HG02678 (cell line): ENCODE results near the gene FAM171A1.

ENCODE experiments used
- ATAC-seq: cut with Tn5 transposase; IDR thresholded peaks from one replicate; pipeline ENCODE4 v1.9.1; 2021; ENCODE audit warnings: mild to moderate bottlenecking, moderate library complexity; ENCODE audit not compliant: unreplicated experiment

FAM171A1 gene

GRCh38 chr10:15374566-15374965 lies 3.5 kb upstream of the FAM171A1 start:
- no peak for ATAC-seq

DNA sequence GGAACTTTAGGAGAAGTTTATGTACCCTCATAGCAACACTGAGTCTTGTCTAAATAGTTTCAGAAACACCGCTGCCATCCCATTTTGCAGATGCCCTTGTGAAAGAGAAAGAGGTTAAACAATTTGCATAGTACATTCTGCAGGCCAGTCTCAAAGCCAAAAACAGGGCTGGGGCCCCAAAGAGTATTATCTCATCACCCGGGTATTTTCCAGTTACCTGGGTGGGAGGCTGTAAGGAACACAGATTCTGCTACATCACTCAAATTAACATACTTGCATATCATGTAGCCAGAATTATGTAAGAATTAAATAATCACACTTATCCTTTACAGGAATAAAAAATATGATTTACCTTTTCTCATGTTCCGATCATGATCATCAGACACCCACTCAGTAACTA lies 3.1 kb upstream of the FAM171A1 start:
- ATAC-seq: no peak

DNA sequence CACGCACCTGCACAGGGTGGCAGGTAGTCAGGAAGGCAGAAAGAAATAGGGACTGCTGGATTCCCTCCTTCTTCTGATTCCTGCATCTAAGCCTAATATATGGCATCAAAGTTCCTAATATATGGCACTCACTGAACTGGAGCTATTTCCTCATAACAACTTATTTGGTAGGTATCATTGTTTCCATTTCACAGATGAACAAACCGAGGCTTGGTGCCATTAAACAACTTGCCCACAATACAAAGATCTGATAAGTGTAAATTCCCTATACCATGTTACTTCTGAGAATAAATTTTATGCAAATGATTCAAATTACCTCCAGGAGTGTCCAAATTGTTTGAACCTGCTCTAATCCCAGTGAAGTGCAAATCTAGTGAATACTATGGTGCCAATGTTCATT lies 2.1 kb upstream of the FAM171A1 start:
- no peak for ATAC-seq

- ATAC-seq: peak; percentile 25
These were observed 755 bp downstream of the FAM171A1 start for GRCh38 chr10:15370212-15370855.

- no peak for ATAC-seq
These were observed 1.6 kb downstream of the FAM171A1 start for GRCh38 chr10:15369256-15370211.

GRCh38 chr10:15368101-15368855 lies 2.8 kb downstream of the FAM171A1 start:
- no peak for ATAC-seq

DNA sequence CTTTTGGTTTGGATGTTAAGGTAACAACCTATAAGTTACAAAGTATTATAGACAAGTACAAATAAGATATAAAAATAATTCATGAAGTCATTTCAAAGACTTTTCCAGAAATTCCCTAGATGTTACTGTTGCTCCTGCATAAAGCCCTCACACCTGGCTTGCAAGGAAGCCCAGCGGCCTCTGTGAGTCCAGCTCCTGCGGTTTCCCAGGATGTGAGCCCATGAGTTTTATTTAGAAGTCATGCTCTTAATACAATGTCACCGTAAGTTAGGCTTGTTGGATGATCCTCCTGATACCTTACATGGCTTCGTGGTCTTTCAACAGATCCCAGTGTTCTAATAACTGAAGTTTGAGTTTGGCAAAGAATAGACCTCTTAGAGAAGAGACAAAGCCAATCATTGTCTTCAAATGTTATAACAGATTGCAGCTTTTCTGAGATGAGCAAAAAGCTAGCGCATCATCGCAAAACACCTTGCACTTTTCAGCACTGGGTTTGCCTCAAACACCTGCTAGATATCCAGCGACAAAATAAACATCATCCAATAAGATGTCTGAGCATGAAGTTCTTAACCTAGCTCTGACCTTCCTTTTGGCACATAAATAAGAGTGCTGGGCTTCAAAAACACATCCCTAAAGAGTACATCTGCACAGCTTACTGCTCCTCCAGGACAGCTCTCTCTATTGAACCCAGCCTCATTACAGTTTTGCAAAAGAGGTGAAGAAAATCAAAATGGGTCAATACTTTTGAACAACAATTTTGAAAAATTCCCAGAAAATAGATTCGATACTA lies 3.6 kb downstream of the FAM171A1 start:
- ATAC-seq: no peak

GRCh38 chr10:15365692-15366091 lies 5.4 kb downstream of the FAM171A1 start:
- no peak for ATAC-seq

- ATAC-seq: no peak
These were observed 7.1 kb downstream of the FAM171A1 start for GRCh38 chr10:15364001-15364400.

DNA sequence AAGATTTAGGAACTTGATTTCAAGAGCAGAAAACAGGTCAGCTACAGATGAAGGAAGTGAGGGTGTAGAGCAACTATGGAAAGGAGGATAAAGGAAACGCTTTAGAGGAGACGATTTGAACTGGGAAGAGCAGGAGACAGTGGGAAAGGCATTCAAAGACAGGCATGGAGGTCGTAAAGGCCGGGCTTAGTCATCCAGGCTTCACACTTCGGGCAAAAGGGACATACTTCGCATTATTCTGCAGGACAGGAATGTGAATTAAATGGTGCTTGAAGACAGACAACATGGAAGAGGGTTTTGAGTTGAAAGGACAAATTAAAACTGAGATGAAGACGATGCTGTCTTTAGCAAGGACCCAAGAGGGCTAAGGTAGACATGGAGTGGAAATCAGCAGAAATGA lies 8.1 kb downstream of the FAM171A1 start:
- no peak for ATAC-seq

DNA sequence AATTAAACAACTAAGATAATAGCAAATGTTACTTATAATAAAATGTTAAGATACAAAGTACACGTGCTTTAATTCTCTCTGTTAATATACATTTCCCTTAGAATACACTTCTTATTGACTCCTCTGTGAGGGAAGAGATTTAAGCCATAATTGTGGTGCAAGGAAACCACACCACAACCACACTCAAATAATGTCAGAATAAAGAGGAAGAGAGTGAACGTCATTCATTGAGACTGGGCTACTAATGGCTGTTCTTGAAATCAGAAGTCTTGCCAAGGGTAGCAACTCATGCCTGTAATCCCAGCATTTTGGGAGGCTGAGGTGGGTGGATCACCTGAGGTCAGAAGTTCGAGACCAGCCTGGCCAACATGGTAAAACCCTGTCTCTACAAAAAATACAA lies 10.0 kb downstream of the FAM171A1 start:
- ATAC-seq: no peak

- no peak for ATAC-seq
These were observed 10.5 kb downstream of the FAM171A1 start for GRCh38 chr10:15360566-15360965.

DNA sequence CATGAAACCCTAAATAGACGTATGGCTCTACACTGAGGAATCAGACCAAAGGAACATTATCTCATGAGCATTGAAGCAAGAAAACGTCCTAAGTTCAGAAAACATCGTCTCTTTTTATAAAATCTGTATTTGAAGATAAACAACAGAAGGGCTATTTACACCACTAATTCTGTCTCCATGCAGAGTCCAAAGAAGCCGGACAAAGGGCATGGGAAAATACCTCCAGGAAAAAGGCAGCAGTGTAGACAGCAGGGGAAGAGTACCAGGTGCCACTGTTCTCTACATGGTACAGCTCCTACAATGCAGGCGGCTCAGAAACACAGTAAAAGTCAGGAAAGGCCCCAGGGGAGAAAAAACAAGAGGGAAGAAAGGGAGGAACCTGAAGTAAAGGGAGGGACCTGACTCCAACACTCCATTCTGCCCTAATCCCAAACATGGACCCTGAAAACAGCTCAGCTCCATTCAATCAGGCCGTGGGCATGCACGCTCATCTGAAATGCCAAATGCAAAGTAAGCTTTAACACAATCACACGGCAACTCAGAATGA lies 17.5 kb downstream of the FAM171A1 start:
- no peak for ATAC-seq

DNA sequence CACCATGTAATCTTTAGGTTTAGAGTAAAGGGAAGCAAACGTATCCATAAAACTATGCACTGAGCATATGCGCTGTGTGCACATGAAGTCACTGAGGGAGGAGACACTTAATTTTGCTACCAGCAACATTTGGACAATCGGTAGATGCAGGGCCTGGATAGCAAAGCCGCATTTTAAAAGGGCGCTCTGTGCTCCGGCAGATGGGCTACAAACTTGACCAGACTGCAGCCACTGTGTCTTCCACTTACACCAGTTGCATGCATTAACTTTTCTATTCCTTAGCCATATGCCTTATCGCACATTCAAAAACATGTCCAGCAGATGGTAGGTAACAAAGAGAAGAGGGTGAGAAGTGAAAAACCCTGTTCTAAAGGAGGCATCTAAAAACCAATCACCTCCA lies 18.3 kb downstream of the FAM171A1 start:
- ATAC-seq: no peak

- ATAC-seq: no peak
These were observed 18.9 kb downstream of the FAM171A1 start for GRCh38 chr10:15352201-15352600.

GRCh38 chr10:15351099-15351820 lies 19.8 kb downstream of the FAM171A1 start:
- no peak for ATAC-seq

GRCh38 chr10:15349112-15349511 lies 22.0 kb downstream of the FAM171A1 start:
- ATAC-seq: no peak

DNA sequence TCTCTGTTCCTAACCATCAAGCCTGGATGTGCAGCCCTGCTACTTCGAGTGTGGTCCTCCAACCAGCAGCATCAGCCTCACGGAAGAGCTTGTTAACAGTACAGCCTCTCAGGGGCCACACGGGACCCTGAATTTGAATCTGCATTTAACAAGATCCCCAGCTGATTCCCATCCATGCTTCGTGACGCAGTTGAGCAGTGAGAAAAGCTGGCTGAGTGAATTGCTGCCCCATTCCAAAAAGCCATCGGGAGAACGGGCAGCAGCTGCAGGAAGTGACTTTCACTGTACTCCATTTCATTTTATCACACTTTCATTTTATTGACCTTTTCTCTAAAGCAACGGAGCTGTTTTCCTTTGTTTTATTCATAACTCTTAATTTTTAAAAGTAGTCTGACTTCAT lies 22.5 kb downstream of the FAM171A1 start:
- no peak for ATAC-seq

DNA sequence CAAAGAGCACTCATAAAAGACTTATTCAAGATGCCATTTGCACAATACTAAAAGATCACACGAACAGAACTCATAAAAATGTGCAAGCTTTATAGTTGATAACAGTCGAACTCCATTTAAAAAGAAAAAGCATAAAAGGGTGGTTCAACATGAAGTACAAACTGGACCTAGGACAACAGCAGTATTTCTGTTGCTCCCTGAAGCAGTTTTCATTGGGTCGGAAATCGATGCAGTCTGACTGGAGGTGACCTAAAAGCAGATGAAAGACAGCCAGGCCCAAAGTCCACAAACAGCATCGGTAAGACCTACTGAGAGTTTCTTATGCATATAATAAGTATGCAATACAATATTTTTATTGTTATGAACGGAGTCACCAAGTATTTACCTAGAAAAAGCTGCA lies 23.9 kb downstream of the FAM171A1 start:
- ATAC-seq: no peak
